Peyer's patch (tissue), 4 donors: ENCODE data around the gene FAM89A.

Source experiments
- POLR2A ChIP-seq, 2 donors: fragments of 450-650 bp; IDR thresholded peaks; one replicate each; pipeline ENCODE4 v1.5.1; 2017; ENCODE audit warnings: antibody characterized with exemption in 2 of 2, mild to moderate bottlenecking in 2 of 2, moderate library complexity in 2 of 2
- TF ChIP-seq, protein P1 (sequence below), 6 experiments: fragments of 450-650 bp in 4 of 6; fragments of 200-600 bp in 2 of 6; sonication (generic) in 1 of 6; IDR thresholded peaks; one replicate each; pipeline ENCODE4 v1.5.1; 2017 to 2019; ENCODE audit warnings: antibody characterized with exemption in 6 of 6, mild to moderate bottlenecking in 3 of 6, moderate library complexity in 1 of 6

- TF ChIP-seq, protein P1, sequence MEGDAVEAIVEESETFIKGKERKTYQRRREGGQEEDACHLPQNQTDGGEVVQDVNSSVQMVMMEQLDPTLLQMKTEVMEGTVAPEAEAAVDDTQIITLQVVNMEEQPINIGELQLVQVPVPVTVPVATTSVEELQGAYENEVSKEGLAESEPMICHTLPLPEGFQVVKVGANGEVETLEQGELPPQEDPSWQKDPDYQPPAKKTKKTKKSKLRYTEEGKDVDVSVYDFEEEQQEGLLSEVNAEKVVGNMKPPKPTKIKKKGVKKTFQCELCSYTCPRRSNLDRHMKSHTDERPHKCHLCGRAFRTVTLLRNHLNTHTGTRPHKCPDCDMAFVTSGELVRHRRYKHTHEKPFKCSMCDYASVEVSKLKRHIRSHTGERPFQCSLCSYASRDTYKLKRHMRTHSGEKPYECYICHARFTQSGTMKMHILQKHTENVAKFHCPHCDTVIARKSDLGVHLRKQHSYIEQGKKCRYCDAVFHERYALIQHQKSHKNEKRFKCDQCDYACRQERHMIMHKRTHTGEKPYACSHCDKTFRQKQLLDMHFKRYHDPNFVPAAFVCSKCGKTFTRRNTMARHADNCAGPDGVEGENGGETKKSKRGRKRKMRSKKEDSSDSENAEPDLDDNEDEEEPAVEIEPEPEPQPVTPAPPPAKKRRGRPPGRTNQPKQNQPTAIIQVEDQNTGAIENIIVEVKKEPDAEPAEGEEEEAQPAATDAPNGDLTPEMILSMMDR (IDR thresholded peaks at IDR 0.05): no peak
- no peak for TF ChIP-seq POLR2A (IDR thresholded peaks at IDR 0.05)
These were observed 29.3 kb upstream of the FAM89A start for GRCh38 chr1:231069333-231069732.
